SK-N-SH (cell line): ENCODE data around the gene ITGAL. TPM values are rescaled to one million over a fixed set of nuclear protein-coding genes. Genes with fewer than 3 reads are reported as not detected.

Experiments
- CTCF ChIA-PET: fragments of 300-600, 350-600 bp; formaldehyde crosslinking; extraction: SDS; loops from one replicate; lab custom pipeline; 2021; lab: Yijun Ruan, JAX
- POLR2A ChIA-PET: fragments of 350-600 bp; sonication (Branson Sonifier 250); formaldehyde crosslinking; extraction: SDS; loops from one replicate; lab custom pipeline; 2020; ENCODE audit warnings: antibody characterized with exemption, inconsistent platforms; lab: Yijun Ruan, JAX
- DNase-seq: peaks from one replicate; pipeline ENCODE4 v3.0.0; 2012
- H2AFZ ChIP-seq: fragments of 200-600 bp; sonication (generic); 2 replicates; pipeline ENCODE4 v1.8.1; 2016; ENCODE audit warnings: antibody characterized with exemption, mild to moderate bottlenecking, low read depth
- H3F3A ChIP-seq: fragments of 200-600 bp; sonication (generic); replicated peaks from 2 replicates; pipeline ENCODE3; 2016; ENCODE audit warnings: antibody characterized with exemption, mild to moderate bottlenecking; ENCODE audit not compliant: insufficient read depth
- H3K27ac ChIP-seq, 2 experiments: fragments of 200-500 bp in 1 of 2; fragments of 200-600 bp in 1 of 2; sonication (Bioruptor generic) in 1 of 2; sonication (generic), shearing (Covaris generic) in 1 of 2; 2 replicates each; pipeline versions ENCODE4 v1.5.1 to v1.6.1; 2014 to 2016; ENCODE audit warnings: low read depth in 2 of 2, inconsistent platforms in 1 of 2, low read length in 1 of 2, mild to moderate bottlenecking in 1 of 2, mixed read lengths in 1 of 2
- H3K27me3 ChIP-seq: fragments of 200-600 bp; sonication (generic), shearing (Covaris generic); 2 replicates; pipeline ENCODE4 v1.6.1; 2016; ENCODE audit warnings: mixed run types; ENCODE audit not compliant: insufficient read depth
- H3K36me3 ChIP-seq, 2 experiments: fragments of 200-500 bp in 1 of 2; fragments of 200-600 bp in 1 of 2; sonication (Bioruptor generic) in 1 of 2; sonication (generic) in 1 of 2; replicated peaks in 1 of 2; 2 replicates each; pipeline versions ENCODE3 to v1.5.1; 2014 to 2016; ENCODE audit warnings: low read length in 1 of 2, mild to moderate bottlenecking in 1 of 2; ENCODE audit not compliant: insufficient read depth in 2 of 2, control insufficient read depth in 1 of 2
- H3K4me1 ChIP-seq, 2 experiments: fragments of 200-500 bp in 1 of 2; fragments of 200-600 bp in 1 of 2; sonication (Bioruptor generic) in 1 of 2; sonication (generic), shearing (Covaris generic) in 1 of 2; 2 replicates each; pipeline versions ENCODE4 v1.5.1 to v1.6.1; 2014 to 2016; ENCODE audit warnings: low read depth in 1 of 2, low read length in 1 of 2, mixed run types in 1 of 2; ENCODE audit not compliant: insufficient read depth in 2 of 2, control insufficient read depth in 1 of 2
- H3K4me2 ChIP-seq: fragments of 200-600 bp; sonication (generic), shearing (Covaris generic); 2 replicates; pipeline ENCODE4 v1.6.1; 2017; ENCODE audit warnings: mixed run types
- H3K4me3 ChIP-seq, 2 experiments: fragments of 200-500 bp in 1 of 2; fragments of 200-600 bp in 1 of 2; sonication (Bioruptor generic) in 1 of 2; sonication (generic), shearing (Covaris generic) in 1 of 2; 2 replicates each; pipeline versions ENCODE4 v1.5.1 to v1.8.1; 2014 to 2016; ENCODE audit warnings: low read depth in 2 of 2, inconsistent platforms in 1 of 2, low read length in 1 of 2, mild to moderate bottlenecking in 1 of 2, mixed read lengths in 1 of 2, moderate library complexity in 1 of 2
- H3K79me2 ChIP-seq: fragments of 200-600 bp; sonication (generic); 2 replicates; pipeline ENCODE4 v1.8.1; 2017; ENCODE audit warnings: mild to moderate bottlenecking; ENCODE audit not compliant: insufficient read depth
- H3K9ac ChIP-seq: fragments of 200-600 bp; sonication (generic); 2 replicates; pipeline ENCODE4 v1.6.1; 2017; ENCODE audit warnings: mixed run types
- H3K9me2 ChIP-seq: fragments of 200-600 bp; sonication (generic); 2 replicates; pipeline ENCODE4 v1.6.1; 2017; ENCODE audit warnings: mixed run types
- H3K9me3 ChIP-seq: fragments of 200-600 bp; sonication (generic); 2 replicates; pipeline ENCODE4 v1.6.1; 2017; ENCODE audit warnings: mixed run types, mild to moderate bottlenecking, moderate library complexity
- H4K20me1 ChIP-seq: fragments of 200-600 bp; sonication (generic); 2 replicates; pipeline ENCODE4 v1.6.1; 2017; ENCODE audit warnings: mild to moderate bottlenecking, mixed run types; ENCODE audit not compliant: insufficient read depth
- CHD2 ChIP-seq: fragments of 150-350 bp; IDR thresholded peaks from 2 replicates; pipeline ENCODE4 v1.6.1; 2018; ENCODE audit warnings: low read length; ENCODE audit not compliant: partially characterized antibody
- ELF1 ChIP-seq: IDR thresholded peaks from 2 replicates; pipeline ENCODE4 v1.4.0; 2012
- FOSL2 ChIP-seq: IDR thresholded peaks from 2 replicates; pipeline ENCODE4 v1.4.0; 2012; ENCODE audit warnings: low read depth, mild to moderate bottlenecking, moderate library complexity, borderline replicate concordance
- FOXJ3 ChIP-seq: sonication (generic); formaldehyde crosslinking; IDR thresholded peaks from 2 replicates; pipeline ENCODE4 v1.5.1; 2020; ENCODE audit warnings: mild to moderate bottlenecking, missing genetic modification reagents
- FOXM1 ChIP-seq: IDR thresholded peaks from 2 replicates; pipeline ENCODE4 v1.4.0; 2012; ENCODE audit warnings: low read depth, mild to moderate bottlenecking
- JUND ChIP-seq: IDR thresholded peaks from 2 replicates; pipeline ENCODE4 v1.4.0; 2012
- NFIC ChIP-seq: IDR thresholded peaks from 2 replicates; pipeline ENCODE4 v1.4.0; 2012; ENCODE audit warnings: borderline replicate concordance
- NRF1 ChIP-seq: IDR thresholded peaks from 2 replicates; pipeline ENCODE4 v1.6.1; 2012; ENCODE audit warnings: low read depth, mild to moderate bottlenecking, low read length
- PBX3 ChIP-seq: IDR thresholded peaks from 2 replicates; pipeline ENCODE4; 2012
- POLR2AphosphoS5 ChIP-seq: IDR thresholded peaks from 2 replicates; pipeline ENCODE4 v1.6.1; 2012; ENCODE audit warnings: low read depth, low read length
- RAD21 ChIP-seq: IDR thresholded peaks from 2 replicates; pipeline ENCODE4 v1.6.1; 2012; ENCODE audit warnings: mild to moderate bottlenecking, low read length
- REST ChIP-seq: IDR thresholded peaks from 2 replicates; pipeline ENCODE4 v1.6.1; 2012; ENCODE audit warnings: mild to moderate bottlenecking, low read depth, low read length, moderate library complexity
- RFX5 ChIP-seq: IDR thresholded peaks from 2 replicates; pipeline ENCODE4 v1.6.1; 2012; ENCODE audit warnings: mild to moderate bottlenecking, improper control_type of control experiment, low read length
- RXRA ChIP-seq: IDR thresholded peaks from 2 replicates; pipeline ENCODE4 v1.4.0; 2012; ENCODE audit warnings: low read depth, mild to moderate bottlenecking, borderline replicate concordance
- SMC3 ChIP-seq: IDR thresholded peaks from 2 replicates; pipeline ENCODE4 v1.6.1; 2012; ENCODE audit warnings: low read depth, low read length, improper control_type of control experiment
- TAF1 ChIP-seq: IDR thresholded peaks from 2 replicates; pipeline ENCODE4 v1.6.1; 2012; ENCODE audit warnings: low read depth, mild to moderate bottlenecking, low read length, moderate library complexity, borderline replicate concordance
- WGBS: methylation state at CpG from one replicate; pipeline ENCODE4 v1.1.6; 2017; ENCODE audit warnings: low lambda C conversion rate; 5-methylcytosine and 5-hydroxymethylcytosine counted together
- polyA plus RNA-seq, 3 experiments: library from polyadenylated mRNA; depleted of rRNA; stranded (reverse); fragments of >200 nt; gene quantifications; 2 replicates each; pipeline ENCODE4 v1.2.3, GENCODE V29; 2012
- TF ChIP-seq, protein P1 (sequence below): fragments of 200-600 bp; sonication (generic); IDR thresholded peaks from 2 replicates; pipeline ENCODE4 v1.6.1; 2017; ENCODE audit warnings: antibody characterized with exemption, mild to moderate bottlenecking, moderate library complexity

ITGAL gene
- polyA plus RNA-seq, 1 of the 3 experiments (the other 2 are of a cell fraction) = 0.12 TPM

DNA sequence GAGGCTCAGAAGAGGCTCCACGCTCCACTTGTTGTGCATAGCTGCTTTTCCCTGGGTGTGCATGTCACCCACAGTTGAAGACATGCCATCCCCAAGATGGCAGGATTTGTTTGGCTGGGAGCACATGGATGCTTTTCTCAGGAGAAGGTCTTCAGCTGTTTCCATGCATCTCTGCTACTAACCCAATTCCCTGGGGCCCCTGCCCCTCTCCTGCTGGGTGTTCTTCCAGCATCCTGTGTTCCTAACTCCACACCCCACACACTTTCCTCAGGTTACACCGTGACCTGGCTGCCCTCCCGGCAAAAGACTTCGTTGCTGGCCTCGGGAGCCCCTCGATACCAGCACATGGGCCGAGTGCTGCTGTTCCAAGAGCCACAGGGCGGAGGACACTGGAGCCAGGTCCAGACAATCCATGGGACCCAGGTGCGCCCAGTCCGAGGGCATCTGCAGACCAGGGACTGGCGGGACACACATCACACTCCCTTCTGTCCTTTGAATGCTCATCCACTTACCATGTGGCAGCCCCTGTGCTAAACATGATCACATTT is 21.5 kb downstream of the ITGAL start:
- no peaks in the 10 kb centered on the region for H3K9me3 ChIP-seq
- no peak overlapping the region for H3K4me3 ChIP-seq
- H2AFZ ChIP-seq = no peak overlapping the region
- no peaks in the 10 kb centered on the region for H4K20me1 ChIP-seq
- H3K9me2 ChIP-seq = no peaks in the 10 kb centered on the region
- no peaks in the 10 kb centered on the region for H3K36me3 ChIP-seq
- ChIA-PET POLR2A (no interaction called here), CTCF (interaction anchor here (2.1 kb wide), 1 partner anchor 44 kb away, joined by 11 read pairs; no protein-coding TSS in a partner anchor)
- H3K79me2 ChIP-seq = no peaks in the 10 kb centered on the region
- H3K27ac ChIP-seq = no peak overlapping the region
- 71% methylated on average over 10 of the region's 11 CpGs for WGBS
- TF ChIP-seq TAF1 = no peak
- no peak for TF ChIP-seq RAD21
- TF ChIP-seq POLR2AphosphoS5 = no peak
- TF ChIP-seq NFIC = no peak
- no peak for TF ChIP-seq PBX3
- no peak for TF ChIP-seq JUND
- no peak for TF ChIP-seq REST
- no peak for TF ChIP-seq NRF1
- H3K4me2 ChIP-seq = no peak overlapping the region
- H3F3A ChIP-seq = peaks cover 2% of the 10 kb centered on the region
- H3K9ac ChIP-seq = no peak overlapping the region
- H3K27me3 ChIP-seq = no peaks in the 10 kb centered on the region
- DNase-seq = no peak
- no peaks in the 10 kb centered on the region for H3K4me1 ChIP-seq

GRCh38 chr16:30494709-30495108 is 22.2 kb downstream of the ITGAL start:
- H3K9me3 ChIP-seq = no peaks in the 10 kb centered on the region
- WGBS = 81% methylated on average over 12 of the region's 12 CpGs
- peaks cover 2% of the 10 kb centered on the region for H3F3A ChIP-seq
- no peak overlapping the region for H3K27ac ChIP-seq
- ChIA-PET CTCF (interaction anchor here (1.0 to 2.1 kb wide), 2 partner anchors 12 to 45 kb away, joined by 3 to 11 read pairs; no protein-coding TSS in a partner anchor), POLR2A (no interaction called here)
- no peak overlapping the region for H3K4me2 ChIP-seq
- no peak overlapping the region for H3K4me3 ChIP-seq
- H4K20me1 ChIP-seq = no peaks in the 10 kb centered on the region
- H3K36me3 ChIP-seq = no peaks in the 10 kb centered on the region
- H3K9me2 ChIP-seq = no peaks in the 10 kb centered on the region
- H3K79me2 ChIP-seq = no peaks in the 10 kb centered on the region
- H2AFZ ChIP-seq = no peak overlapping the region
- H3K9ac ChIP-seq = no peak overlapping the region
- no peaks in the 10 kb centered on the region for H3K27me3 ChIP-seq
- no peak for DNase-seq
- no peaks in the 10 kb centered on the region for H3K4me1 ChIP-seq
- no peak for TF ChIP-seq RXRA
- no peak for TF ChIP-seq CHD2
- TF ChIP-seq PBX3 = no peak
- TF ChIP-seq RFX5 = no peak
- TF ChIP-seq FOSL2 = no peak
- TF ChIP-seq NRF1 = no peak
- TF ChIP-seq ELF1 = no peak
- TF ChIP-seq NFIC = no peak
- no peak for TF ChIP-seq FOXJ3 (CRISPR knock-in tag)
- TF ChIP-seq SMC3 = no peak
- TF ChIP-seq, protein P1, sequence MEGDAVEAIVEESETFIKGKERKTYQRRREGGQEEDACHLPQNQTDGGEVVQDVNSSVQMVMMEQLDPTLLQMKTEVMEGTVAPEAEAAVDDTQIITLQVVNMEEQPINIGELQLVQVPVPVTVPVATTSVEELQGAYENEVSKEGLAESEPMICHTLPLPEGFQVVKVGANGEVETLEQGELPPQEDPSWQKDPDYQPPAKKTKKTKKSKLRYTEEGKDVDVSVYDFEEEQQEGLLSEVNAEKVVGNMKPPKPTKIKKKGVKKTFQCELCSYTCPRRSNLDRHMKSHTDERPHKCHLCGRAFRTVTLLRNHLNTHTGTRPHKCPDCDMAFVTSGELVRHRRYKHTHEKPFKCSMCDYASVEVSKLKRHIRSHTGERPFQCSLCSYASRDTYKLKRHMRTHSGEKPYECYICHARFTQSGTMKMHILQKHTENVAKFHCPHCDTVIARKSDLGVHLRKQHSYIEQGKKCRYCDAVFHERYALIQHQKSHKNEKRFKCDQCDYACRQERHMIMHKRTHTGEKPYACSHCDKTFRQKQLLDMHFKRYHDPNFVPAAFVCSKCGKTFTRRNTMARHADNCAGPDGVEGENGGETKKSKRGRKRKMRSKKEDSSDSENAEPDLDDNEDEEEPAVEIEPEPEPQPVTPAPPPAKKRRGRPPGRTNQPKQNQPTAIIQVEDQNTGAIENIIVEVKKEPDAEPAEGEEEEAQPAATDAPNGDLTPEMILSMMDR = no peak
- no peak for TF ChIP-seq FOXM1
